Breast epithelium (tissue), 4 donors: ENCODE measurements around the gene USP20. TPM values are rescaled to one million over a fixed set of nuclear protein-coding genes. Genes with fewer than 3 reads are reported as not detected.

ENCODE experiments used
- DNase-seq, 2 donors: peaks; one replicate each; pipeline ENCODE4 v3.0.0-alpha.2; 2019; ENCODE audit warnings: low spot score in 2 of 2
- H3K27ac ChIP-seq, 2 donors: fragments of 200-600 bp; sonication (generic) in 1 of 2; one replicate each; pipeline ENCODE4 v1.5.1; 2016 to 2019; ENCODE audit warnings: mild to moderate bottlenecking in 1 of 2
- H3K27me3 ChIP-seq, 2 donors: fragments of 200-600 bp; sonication (generic) in 1 of 2; one replicate each; pipeline versions ENCODE4 v1.5.1 to v1.6.0; 2017 to 2019; ENCODE audit warnings: control low read depth in 1 of 2, mild to moderate bottlenecking in 1 of 2
- H3K36me3 ChIP-seq: fragments of 200-600 bp; one replicate; pipeline ENCODE4 v1.5.1; 2019
- H3K4me1 ChIP-seq, 2 donors: fragments of 200-600 bp; sonication (generic); one replicate each; pipeline ENCODE4 v1.5.1; 2016 to 2019; ENCODE audit warnings: control low read depth in 1 of 2
- H3K4me3 ChIP-seq, 3 donors: fragments of 200-600 bp; sonication (generic); 1 replicate in 2 of 3; 2 replicates in 1 of 3; pipeline ENCODE4 v1.5.1; 2016 to 2019; ENCODE audit warnings: mild to moderate bottlenecking in 3 of 3, moderate library complexity in 2 of 3
- H3K9me3 ChIP-seq, 2 donors: fragments of 200-600 bp; sonication (generic) in 1 of 2; one replicate each; pipeline ENCODE4 v1.5.1; 2016 to 2019; ENCODE audit warnings: control low read depth in 1 of 2
- CTCF ChIP-seq, 3 donors: fragments of 450-650 bp; IDR thresholded peaks; one replicate each; pipeline ENCODE4 v1.5.1; 2016 to 2017; ENCODE audit warnings: antibody characterized with exemption in 3 of 3, mild to moderate bottlenecking in 3 of 3, moderate library complexity in 3 of 3
- POLR2A ChIP-seq: fragments of 450-650 bp; IDR thresholded peaks from one replicate; pipeline ENCODE4 v1.6.1; 2016; ENCODE audit warnings: antibody characterized with exemption, mild to moderate bottlenecking, moderate library complexity
- POLR2AphosphoS5 ChIP-seq, 3 donors: sonication (generic); formaldehyde crosslinking; IDR thresholded peaks; one replicate each; pipeline ENCODE4 v1.6.1; 2017; ENCODE audit warnings: antibody characterized with exemption in 3 of 3
- intact Hi-C: fragments of 100-400 bp; cut with DNase I; formaldehyde crosslinking; loops from one replicate; pipeline ENCODE4 v1.15.1; 2023; ENCODE audit warnings: low total_unique reads
- total RNA-seq, 3 donors: library from RNA; depleted of rRNA; stranded (reverse); fragments of >200 nt; gene quantifications; one replicate each; pipeline ENCODE4 v1.1.0, GENCODE V29; 2016

USP20 gene
- total RNA-seq, 3 donors from 2014 or later, result 15.0 to 30.9 (median 22.3) TPM

DNA sequence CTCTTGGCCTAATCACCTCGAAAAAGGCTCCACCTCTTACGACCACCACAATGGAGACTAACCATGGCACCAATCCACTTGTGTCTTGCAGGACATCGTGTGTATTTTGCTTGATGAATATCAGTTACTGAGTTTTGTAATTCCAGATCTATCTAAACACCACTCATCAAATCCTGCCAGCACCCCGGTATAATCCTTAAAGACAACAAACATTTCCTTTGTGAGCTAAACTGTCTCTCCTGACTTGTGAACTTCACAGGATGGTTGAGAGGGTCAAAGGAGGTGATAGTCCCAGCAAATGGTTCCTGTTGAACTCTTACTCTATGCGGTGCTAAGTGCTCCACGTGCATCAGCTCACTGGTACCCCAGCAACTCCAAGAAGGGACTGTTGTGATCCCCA lies 36.3 kb upstream of the USP20 start:
- Histone ChIP-seq H3K4me1 (peaks cover 0 to 2% of the 10 kb centered on the region in 2 donors), H3K27me3 (no peaks in the 10 kb centered on the region), H3K27ac (no peak overlapping the region), H3K9me3 (no peaks in the 10 kb centered on the region), H3K36me3 (no peaks in the 10 kb centered on the region), H3K4me3 (no peak overlapping the region)
- no peak for DNase-seq
- TF ChIP-seq POLR2A, result no peak
- intact Hi-C loops, result no loop called here

DNA sequence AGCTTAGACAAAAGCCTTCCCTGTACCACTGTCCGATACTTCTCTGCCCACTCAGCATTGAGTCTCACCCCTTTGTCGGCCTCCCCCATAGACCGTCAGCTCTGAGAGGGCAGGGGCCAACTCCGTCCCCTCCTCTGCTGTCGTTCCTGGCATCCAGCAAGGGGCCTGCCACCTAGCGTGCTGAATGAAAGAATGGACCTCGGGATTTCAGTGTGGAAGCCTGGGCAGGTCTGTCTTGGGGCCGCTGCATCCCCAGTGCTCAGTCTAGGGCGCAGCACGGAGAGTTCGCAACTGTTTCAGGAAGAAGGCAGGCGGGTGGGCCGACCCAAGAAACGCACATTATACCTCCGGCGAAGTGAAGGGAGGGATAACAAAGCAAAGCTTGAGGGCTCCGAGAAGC lies 33.8 kb upstream of the USP20 start:
- intact Hi-C loops, result no loop called here
- Histone ChIP-seq H3K36me3 (no peaks in the 10 kb centered on the region), H3K27me3 (no peaks in the 10 kb centered on the region), H3K4me3 (no peak overlapping the region), H3K4me1 (peaks cover 0 to 4% of the 10 kb centered on the region in 2 donors), H3K9me3 (no peaks in the 10 kb centered on the region), H3K27ac (no peak overlapping the region)
- TF ChIP-seq POLR2AphosphoS5 (IDR thresholded peaks at IDR 0.05), result no peak
- TF ChIP-seq POLR2A, result no peak
- TF ChIP-seq CTCF (IDR thresholded peaks at IDR 0.05), result no peak
- no peak for DNase-seq

- peak within 1 kb of the TSS; percentile 87 for H3K27ac ChIP-seq
- H3K36me3 ChIP-seq, result no peaks in the 10 kb centered on the region
- peak; percentile 92 to 94 for DNase-seq
- peaks cover 0 to 4% of the 10 kb centered on the region in 2 donors for H3K4me1 ChIP-seq
- H3K9me3 ChIP-seq, result no peaks in the 10 kb centered on the region
- H3K4me3 ChIP-seq, result peak within 1 kb of the TSS; percentile 90 to 95 (median 92)
- intact Hi-C loops, result no loop called here
- no peaks in the 10 kb centered on the region for H3K27me3 ChIP-seq
- TF ChIP-seq POLR2AphosphoS5 (IDR thresholded peaks at IDR 0.05) (peak; percentile 75 to 83 (median 81)), POLR2A (peak; percentile 31), CTCF (IDR thresholded peaks at IDR 0.05) (no peak)
Observed at GRCh38 chr9:129802833-129803675, 32.2 kb upstream of the USP20 start, which contains the start of gene TOR1B. Gene TOR1B (plus strand): TSS chr9:129803184. CDS start chr9:129803213, 29 bp downstream.

DNA sequence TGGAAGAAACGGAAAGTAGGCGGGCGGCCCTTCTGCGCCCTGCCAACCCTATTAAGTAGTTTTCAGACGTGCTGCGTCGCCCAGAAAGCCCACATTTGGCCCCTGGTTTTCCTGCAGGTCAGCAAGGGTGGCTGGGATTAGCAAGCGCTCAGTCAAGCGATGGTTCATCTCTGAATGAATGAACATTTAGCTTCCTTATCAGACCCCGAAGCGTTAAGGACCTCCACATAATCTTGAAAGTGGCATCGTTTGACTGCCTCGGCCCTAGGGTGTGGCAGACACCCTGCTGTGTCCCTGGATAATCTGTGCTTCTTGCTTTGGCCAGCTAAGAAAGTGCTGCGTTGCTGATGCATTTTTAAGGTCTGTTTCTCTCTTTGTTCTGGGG lies 31.6 kb upstream of the USP20 start:
- Histone ChIP-seq H3K27me3 (no peaks in the 10 kb centered on the region), H3K27ac (peak overlapping the region; percentile 87), H3K4me1 (peaks cover 0 to 4% of the 10 kb centered on the region in 2 donors), H3K4me3 (peak overlapping the region; percentile 90 to 95 (median 92)), H3K36me3 (no peaks in the 10 kb centered on the region), H3K9me3 (no peaks in the 10 kb centered on the region)
- DNase-seq, result no peak
- intact Hi-C loops, result no loop called here
- TF ChIP-seq POLR2AphosphoS5 (IDR thresholded peaks at IDR 0.05), result no peak
- TF ChIP-seq CTCF (IDR thresholded peaks at IDR 0.05), result no peak
- TF ChIP-seq POLR2A, result no peak

GRCh38 chr9:129806061-129806460 lies 29.2 kb upstream of the USP20 start:
- TF ChIP-seq CTCF (IDR thresholded peaks at IDR 0.05) (no peak), POLR2A (no peak), POLR2AphosphoS5 (IDR thresholded peaks at IDR 0.05) (no peak)
- H3K27me3 ChIP-seq, result no peaks in the 10 kb centered on the region
- H3K36me3 ChIP-seq, result no peaks in the 10 kb centered on the region
- H3K4me3 ChIP-seq, result no peak overlapping the region
- peaks cover 0 to 4% of the 10 kb centered on the region in 2 donors for H3K4me1 ChIP-seq
- no peaks in the 10 kb centered on the region for H3K9me3 ChIP-seq
- intact Hi-C loops, result no loop called here
- DNase-seq, result no peak
- H3K27ac ChIP-seq, result no peak overlapping the region
